Stimulated activated CD8-positive, alpha-beta memory T cell treated with anti-CD3 and anti-CD28 coated beads, Interleukin-7, amount 100 ng/mL, for 4 hours (primary cell): ENCODE results near the gene FAM168A.

Source experiments
- DNase-seq, 2 donors: peaks; one replicate each; pipeline ENCODE4 v3.0.0-alpha.2; 2020; ENCODE audit warnings: low read depth in 2 of 2

FAM168A gene

GRCh38 chr11:73597956-73598718 is at the start of gene FAM168A:
TSS of gene FAM168A (minus strand) at chr11:73598112. CDS start at chr11:73468474, 129,638 bp downstream.
- DNase-seq: peak; percentile 86 to 93

- peak; percentile 86 to 90 for DNase-seq
Measured at GRCh38 chr11:73647459-73648100, 49.7 kb upstream of the FAM168A start.

GRCh38 chr11:73645972-73646631 is 48.2 kb upstream of the FAM168A start, which contains the start of gene PLEKHB1:
TSS of gene PLEKHB1 (plus strand) at chr11:73646581. CDS start at chr11:73646609, 28 bp downstream.
- no peak for DNase-seq

GRCh38 chr11:73645121-73645969 is 47.4 kb upstream of the FAM168A start:
- no peak for DNase-seq

- no peak for DNase-seq
Measured at GRCh38 chr11:73641668-73642067, 43.8 kb upstream of the FAM168A start.

GRCh38 chr11:73640592-73640991 is 42.7 kb upstream of the FAM168A start:
- DNase-seq: no peak

- no peak for DNase-seq
Measured at GRCh38 chr11:73637012-73637411, 39.1 kb upstream of the FAM168A start.

GRCh38 chr11:73636249-73636648 is 38.3 kb upstream of the FAM168A start:
- DNase-seq: no peak

- no peak for DNase-seq
Measured at GRCh38 chr11:73635721-73636120, 37.8 kb upstream of the FAM168A start.

GRCh38 chr11:73633999-73634398 is 36.1 kb upstream of the FAM168A start:
- DNase-seq: no peak

GRCh38 chr11:73632996-73633395 is 35.1 kb upstream of the FAM168A start:
- DNase-seq: no peak

- DNase-seq: no peak
Measured at GRCh38 chr11:73629907-73630306, 32.0 kb upstream of the FAM168A start.

GRCh38 chr11:73625696-73626318 is 27.9 kb upstream of the FAM168A start:
- DNase-seq: peak; percentile 42 to 47

GRCh38 chr11:73623686-73624085 is 25.8 kb upstream of the FAM168A start:
- DNase-seq: no peak

- no peak for DNase-seq
Measured at GRCh38 chr11:73622926-73623593, 25.1 kb upstream of the FAM168A start.

GRCh38 chr11:73614591-73614990 is 16.7 kb upstream of the FAM168A start:
- no peak for DNase-seq

GRCh38 chr11:73612601-73613140 is 14.8 kb upstream of the FAM168A start:
- DNase-seq: no peak

- DNase-seq: no peak
Measured at GRCh38 chr11:73598719-73599379, 937 bp upstream of the FAM168A start.

GRCh38 chr11:73597336-73597955 is 466 bp downstream of the FAM168A start:
- DNase-seq: no peak
